Fibroblast of the aortic adventitia (primary cell): ENCODE measurements around the gene IL4R. TPM values are rescaled to one million over a fixed set of nuclear protein-coding genes. Genes with fewer than 3 reads are reported as not detected.

Experiments
- DNase-seq: peaks from one replicate; pipeline ENCODE4 v3.0.0-alpha.2; 2010; ENCODE audit warnings: low read depth
- H3K4me3 ChIP-seq: 2 replicates; pipeline ENCODE4 v1.5.1; 2011; ENCODE audit warnings: low read depth, mild to moderate bottlenecking, control low read depth, low read length, moderate library complexity
- total RNA-seq: library from RNA; depleted of rRNA; stranded (reverse); fragments of >200 nt; gene quantifications from 2 replicates; pipeline ENCODE4 v1.2.3, GENCODE V29; 2012; ENCODE audit warnings: low replicate concordance
- TF ChIP-seq, protein P1 (sequence below): IDR thresholded peaks from 2 replicates; pipeline ENCODE4 v1.5.1; 2011; ENCODE audit warnings: mild to moderate bottlenecking, low read length, control low read depth, inconsistent platforms; ENCODE audit not compliant: insufficient read depth

IL4R gene
- total RNA-seq, 1 donor = 25.6 TPM

GRCh38 chr16:27377666-27378485, 64.1 kb downstream of the IL4R start:
- TF ChIP-seq, protein P1, sequence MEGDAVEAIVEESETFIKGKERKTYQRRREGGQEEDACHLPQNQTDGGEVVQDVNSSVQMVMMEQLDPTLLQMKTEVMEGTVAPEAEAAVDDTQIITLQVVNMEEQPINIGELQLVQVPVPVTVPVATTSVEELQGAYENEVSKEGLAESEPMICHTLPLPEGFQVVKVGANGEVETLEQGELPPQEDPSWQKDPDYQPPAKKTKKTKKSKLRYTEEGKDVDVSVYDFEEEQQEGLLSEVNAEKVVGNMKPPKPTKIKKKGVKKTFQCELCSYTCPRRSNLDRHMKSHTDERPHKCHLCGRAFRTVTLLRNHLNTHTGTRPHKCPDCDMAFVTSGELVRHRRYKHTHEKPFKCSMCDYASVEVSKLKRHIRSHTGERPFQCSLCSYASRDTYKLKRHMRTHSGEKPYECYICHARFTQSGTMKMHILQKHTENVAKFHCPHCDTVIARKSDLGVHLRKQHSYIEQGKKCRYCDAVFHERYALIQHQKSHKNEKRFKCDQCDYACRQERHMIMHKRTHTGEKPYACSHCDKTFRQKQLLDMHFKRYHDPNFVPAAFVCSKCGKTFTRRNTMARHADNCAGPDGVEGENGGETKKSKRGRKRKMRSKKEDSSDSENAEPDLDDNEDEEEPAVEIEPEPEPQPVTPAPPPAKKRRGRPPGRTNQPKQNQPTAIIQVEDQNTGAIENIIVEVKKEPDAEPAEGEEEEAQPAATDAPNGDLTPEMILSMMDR = no peak
- DNase-seq = no peak
- H3K4me3 ChIP-seq = no peak overlapping the region

DNA sequence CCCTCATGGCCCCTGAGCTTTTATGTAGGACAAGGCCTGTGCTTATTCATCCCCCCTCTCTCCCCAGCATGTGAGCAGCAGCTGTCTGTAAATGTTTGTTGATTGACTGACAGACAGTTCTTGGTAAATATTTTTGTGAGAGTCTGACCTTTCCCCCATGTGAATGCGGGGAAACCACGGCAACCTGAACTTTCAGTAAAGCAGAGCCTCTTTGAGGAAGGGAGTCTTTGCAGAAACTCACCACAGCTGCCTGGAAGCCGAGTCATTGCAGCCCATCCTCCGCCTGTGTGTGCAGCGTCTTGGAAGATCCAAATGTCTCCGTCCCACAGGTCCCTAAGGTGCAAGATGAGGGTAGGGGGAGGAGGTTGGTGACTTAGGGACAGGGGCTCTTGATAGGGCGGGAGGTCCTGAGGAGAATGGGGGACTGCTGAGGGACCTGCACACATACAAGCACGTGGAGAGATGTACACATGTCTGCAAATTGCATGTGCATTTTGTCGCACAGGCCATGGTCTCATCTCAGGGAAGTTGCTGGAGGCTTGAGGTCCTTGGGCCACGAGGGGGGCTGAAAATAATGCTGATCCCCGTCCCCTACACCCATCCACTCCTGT, 65.2 kb downstream of the IL4R start:
- H3K4me3 ChIP-seq = no peak overlapping the region
- no peak for DNase-seq
- TF ChIP-seq, protein P1 = no peak

- DNase-seq = no peak
- TF ChIP-seq, protein P1 = no peak
- H3K4me3 ChIP-seq = no peak overlapping the region
Measured at GRCh38 chr16:27379919-27380318, 66.1 kb downstream of the IL4R start.

- TF ChIP-seq, protein P1 = no peak
- H3K4me3 ChIP-seq = no peak overlapping the region
- no peak for DNase-seq
Measured at GRCh38 chr16:27381236-27381635, 67.5 kb downstream of the IL4R start.

- DNase-seq = no peak
- TF ChIP-seq, protein P1 = no peak
Measured at GRCh38 chr16:27381974-27382855, 68.4 kb downstream of the IL4R start.

DNA sequence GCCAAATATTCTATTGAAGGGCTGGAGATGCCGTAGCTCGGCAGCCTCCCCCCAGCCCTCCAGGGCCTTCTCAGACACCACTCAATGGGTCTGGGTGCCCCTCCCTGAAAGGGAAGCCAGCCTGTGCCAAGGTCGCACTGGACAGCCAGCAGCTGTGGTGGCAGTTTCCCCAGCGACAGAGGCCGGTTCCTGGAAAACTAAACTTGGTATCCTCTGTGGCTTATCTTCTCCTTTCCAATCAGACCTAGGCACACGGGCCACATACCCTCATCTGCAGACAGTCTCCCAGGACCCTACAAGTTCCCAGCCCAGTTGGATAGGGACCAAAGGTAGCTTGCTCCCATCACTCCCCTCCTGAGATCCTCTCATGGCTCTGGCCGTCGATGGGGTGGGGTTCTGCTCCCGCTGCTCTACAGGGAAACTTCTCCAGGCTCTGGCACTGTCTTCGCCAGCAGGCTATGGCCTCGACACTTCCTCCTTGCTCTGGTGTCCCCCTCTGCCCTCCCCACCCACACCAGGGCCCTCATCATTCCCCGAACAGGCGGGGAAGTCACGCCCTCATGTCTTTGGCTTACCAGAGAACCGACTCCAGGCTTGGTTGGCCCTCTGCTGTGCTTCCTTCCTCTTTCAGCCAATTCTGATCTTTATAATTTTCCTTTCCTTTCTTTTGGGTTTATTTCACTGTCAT, 69.9 kb downstream of the IL4R start:
- no peak for DNase-seq
- TF ChIP-seq, protein P1 = no peak
- no peak overlapping the region for H3K4me3 ChIP-seq

More at GRCh38 chr16:27381974-27382855, 68.4 kb downstream of the IL4R start:
- no peak overlapping the region for H3K4me3 ChIP-seq
